SU-DHL-6 (cell line): ENCODE data around the gene ZNF823.

Experiments used
- EZH2phosphoT487 ChIP-seq: fragments of 200-600 bp; sonication (generic), shearing (Covaris generic); conservative IDR thresholded peaks from 2 replicates; pipeline ENCODE4 v1.6.1; 2018; ENCODE audit warnings: mild to moderate bottlenecking, antibody characterized with exemption, low read length, moderate library complexity, mixed read lengths
- TF ChIP-seq, protein P1 (sequence below): fragments of 200-600 bp; sonication (generic); IDR thresholded peaks from one replicate; pipeline ENCODE4 v1.5.1; 2017; ENCODE audit warnings: antibody characterized with exemption, mild to moderate bottlenecking, low read length, moderate library complexity; ENCODE audit not compliant: insufficient read depth, poor library complexity, severe bottlenecking

DNA sequence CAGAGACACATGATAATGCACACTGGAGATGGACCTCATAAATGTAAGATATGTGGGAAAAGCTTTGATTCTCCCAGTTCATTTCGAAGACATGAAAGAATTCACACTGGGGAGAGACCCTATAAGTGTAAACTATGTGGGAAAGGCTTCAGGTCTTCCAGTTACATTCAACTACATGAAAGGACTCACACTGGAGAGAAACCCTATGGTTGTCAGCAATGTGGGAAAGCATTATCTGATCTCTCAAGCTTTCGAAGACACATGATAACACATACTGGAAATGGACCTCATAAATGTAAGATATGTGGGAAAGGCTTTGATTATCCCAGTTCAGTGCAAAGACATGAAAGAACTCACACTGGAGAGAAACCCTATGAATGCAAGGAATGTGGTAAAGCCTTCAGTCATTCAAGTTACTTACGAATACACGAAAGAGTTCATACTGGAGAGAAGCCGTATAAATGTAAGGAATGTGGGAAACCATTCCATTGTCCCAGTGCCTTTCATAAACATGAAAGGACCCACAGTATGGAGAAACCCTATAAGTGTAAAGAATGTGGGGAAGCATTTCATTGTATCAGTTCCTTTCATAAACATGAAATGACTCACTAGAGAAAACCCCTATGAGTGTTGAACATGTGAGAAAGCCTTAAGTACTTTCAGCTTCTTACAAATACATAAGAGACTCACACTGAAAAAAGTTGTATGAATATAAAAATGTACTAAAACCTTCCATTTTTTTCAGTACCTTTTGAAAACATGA is 42.7 kb upstream of the ZNF823 start:
- TF ChIP-seq, protein P1, sequence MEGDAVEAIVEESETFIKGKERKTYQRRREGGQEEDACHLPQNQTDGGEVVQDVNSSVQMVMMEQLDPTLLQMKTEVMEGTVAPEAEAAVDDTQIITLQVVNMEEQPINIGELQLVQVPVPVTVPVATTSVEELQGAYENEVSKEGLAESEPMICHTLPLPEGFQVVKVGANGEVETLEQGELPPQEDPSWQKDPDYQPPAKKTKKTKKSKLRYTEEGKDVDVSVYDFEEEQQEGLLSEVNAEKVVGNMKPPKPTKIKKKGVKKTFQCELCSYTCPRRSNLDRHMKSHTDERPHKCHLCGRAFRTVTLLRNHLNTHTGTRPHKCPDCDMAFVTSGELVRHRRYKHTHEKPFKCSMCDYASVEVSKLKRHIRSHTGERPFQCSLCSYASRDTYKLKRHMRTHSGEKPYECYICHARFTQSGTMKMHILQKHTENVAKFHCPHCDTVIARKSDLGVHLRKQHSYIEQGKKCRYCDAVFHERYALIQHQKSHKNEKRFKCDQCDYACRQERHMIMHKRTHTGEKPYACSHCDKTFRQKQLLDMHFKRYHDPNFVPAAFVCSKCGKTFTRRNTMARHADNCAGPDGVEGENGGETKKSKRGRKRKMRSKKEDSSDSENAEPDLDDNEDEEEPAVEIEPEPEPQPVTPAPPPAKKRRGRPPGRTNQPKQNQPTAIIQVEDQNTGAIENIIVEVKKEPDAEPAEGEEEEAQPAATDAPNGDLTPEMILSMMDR, result no peak
- TF ChIP-seq EZH2phosphoT487, result no peak
